NCI-H526 treated with DMSO at 0.1 percent for 48 hours (cell line): ENCODE data around the gene MYOD1.

Source experiments
- DNase-seq: peaks from one replicate; lab custom pipeline; 2025; lab: John Stamatoyannopoulos, UW

Gene MYOD1

GRCh38 chr11:17702876-17703275, 16.5 kb upstream of the MYOD1 start:
- DNase-seq, result no peak

- DNase-seq, result no peak
Observed at GRCh38 chr11:17703951-17704350, 15.4 kb upstream of the MYOD1 start.

- no peak for DNase-seq
Observed at GRCh38 chr11:17707830-17708229, 11.5 kb upstream of the MYOD1 start.

- DNase-seq, result no peak
Observed at GRCh38 chr11:17711836-17712235, 7.5 kb upstream of the MYOD1 start.

GRCh38 chr11:17713851-17714250, 5.5 kb upstream of the MYOD1 start:
- no peak for DNase-seq

- DNase-seq, result no peak
Observed at GRCh38 chr11:17714356-17714854, 5.0 kb upstream of the MYOD1 start.

GRCh38 chr11:17714870-17715269, 4.5 kb upstream of the MYOD1 start:
- DNase-seq, result no peak

- no peak for DNase-seq
Observed at GRCh38 chr11:17716807-17717206, 2.6 kb upstream of the MYOD1 start.

GRCh38 chr11:17718015-17718414, 1.4 kb upstream of the MYOD1 start:
- no peak for DNase-seq

- no peak for DNase-seq
Observed at GRCh38 chr11:17718510-17718962, 835 bp upstream of the MYOD1 start.

- DNase-seq, result no peak
Observed at GRCh38 chr11:17719938-17720795, 796 bp downstream of the MYOD1 start.

- DNase-seq, result peak; percentile 14
Observed at GRCh38 chr11:17720796-17721171, 1.4 kb downstream of the MYOD1 start.

GRCh38 chr11:17721242-17721999, 2.0 kb downstream of the MYOD1 start:
- DNase-seq, result no peak

- DNase-seq, result peak; percentile 17
Observed at GRCh38 chr11:17722000-17722643, 2.8 kb downstream of the MYOD1 start.

GRCh38 chr11:17724020-17724908, 4.9 kb downstream of the MYOD1 start:
- no peak for DNase-seq

- no peak for DNase-seq
Observed at GRCh38 chr11:17725174-17725573, 5.8 kb downstream of the MYOD1 start.

- no peak for DNase-seq
Observed at GRCh38 chr11:17730137-17730536, 10.8 kb downstream of the MYOD1 start.

GRCh38 chr11:17730608-17731462, 11.5 kb downstream of the MYOD1 start:
- peak; percentile 79 for DNase-seq

GRCh38 chr11:17733261-17733660, 13.9 kb downstream of the MYOD1 start:
- DNase-seq, result no peak

- peak; percentile 59 for DNase-seq
Observed at GRCh38 chr11:17734418-17734911, 15.1 kb downstream of the MYOD1 start, which contains the start of gene KCNC1. Gene KCNC1 (plus strand): TSS chr11:17734781. CDS start chr11:17736003, 1,222 bp downstream.
